Tibial nerve (tissue), 4 donors: ENCODE measurements around the gene LMBR1L. TPM values are rescaled to one million over a fixed set of nuclear protein-coding genes. Genes with fewer than 3 reads are reported as not detected.

Source experiments
- DNase-seq, 2 donors: peaks; one replicate each; pipeline ENCODE4 v3.0.0-alpha.2; 2019; ENCODE audit warnings: low spot score in 2 of 2
- H3K27ac ChIP-seq, 4 donors: fragments of 200-600 bp; sonication (generic) in 3 of 4; one replicate each; pipeline ENCODE4 v1.5.1; 2017 to 2019; ENCODE audit warnings: mild to moderate bottlenecking in 1 of 4
- H3K27me3 ChIP-seq, 2 donors: fragments of 200-600 bp; sonication (generic) in 1 of 2; one replicate each; pipeline versions ENCODE4 v1.5.1 to v1.6.0; 2017 to 2019
- H3K36me3 ChIP-seq, 3 donors: fragments of 200-600 bp; sonication (generic); one replicate each; pipeline ENCODE4 v1.5.1; 2018 to 2019
- H3K4me1 ChIP-seq, 4 donors: fragments of 200-600 bp; sonication (generic) in 3 of 4; one replicate each; pipeline ENCODE4 v1.5.1; 2017 to 2019
- H3K4me3 ChIP-seq, 4 donors: fragments of 200-600 bp; sonication (generic) in 3 of 4; one replicate each; pipeline ENCODE4 v1.5.1; 2017 to 2019; ENCODE audit warnings: mild to moderate bottlenecking in 1 of 4, moderate library complexity in 1 of 4
- H3K9me3 ChIP-seq, 4 donors: fragments of 200-600 bp; sonication (generic) in 3 of 4; one replicate each; pipeline ENCODE4 v1.5.1; 2017 to 2019
- EP300 ChIP-seq, 2 donors: sonication (generic); formaldehyde crosslinking; IDR thresholded peaks; one replicate each; pipeline ENCODE4 v1.6.1; 2017; ENCODE audit warnings: antibody characterized with exemption in 2 of 2, mild to moderate bottlenecking in 1 of 2
- POLR2A ChIP-seq, 2 donors: fragments of 450-650 bp; IDR thresholded peaks; one replicate each; pipeline ENCODE4 v1.6.1; 2017; ENCODE audit warnings: antibody characterized with exemption in 2 of 2, mild to moderate bottlenecking in 2 of 2, moderate library complexity in 2 of 2
- WGBS, 2 donors: methylation state at CpG; one replicate each; pipeline ENCODE4 v1.1.5; 2018; 5-methylcytosine and 5-hydroxymethylcytosine counted together
- total RNA-seq, 4 donors: library from RNA; depleted of rRNA; stranded (reverse); fragments of >200 nt; gene quantifications; one replicate each; pipeline ENCODE4 v1.1.0, GENCODE V29; 2016
- TF ChIP-seq, protein P1 (sequence below), 5 experiments: fragments of 200-600 bp in 3 of 5; fragments of 450-650 bp in 2 of 5; sonication (generic) in 3 of 5; IDR thresholded peaks; one replicate each; pipeline ENCODE4 v1.5.1; 2016 to 2019; ENCODE audit warnings: antibody characterized with exemption in 5 of 5, mild to moderate bottlenecking in 3 of 5, moderate library complexity in 2 of 5

LMBR1L gene
- total RNA-seq, 4 donors from 2014 or later = 50.3 to 97.5 (median 73.0) TPM

DNA sequence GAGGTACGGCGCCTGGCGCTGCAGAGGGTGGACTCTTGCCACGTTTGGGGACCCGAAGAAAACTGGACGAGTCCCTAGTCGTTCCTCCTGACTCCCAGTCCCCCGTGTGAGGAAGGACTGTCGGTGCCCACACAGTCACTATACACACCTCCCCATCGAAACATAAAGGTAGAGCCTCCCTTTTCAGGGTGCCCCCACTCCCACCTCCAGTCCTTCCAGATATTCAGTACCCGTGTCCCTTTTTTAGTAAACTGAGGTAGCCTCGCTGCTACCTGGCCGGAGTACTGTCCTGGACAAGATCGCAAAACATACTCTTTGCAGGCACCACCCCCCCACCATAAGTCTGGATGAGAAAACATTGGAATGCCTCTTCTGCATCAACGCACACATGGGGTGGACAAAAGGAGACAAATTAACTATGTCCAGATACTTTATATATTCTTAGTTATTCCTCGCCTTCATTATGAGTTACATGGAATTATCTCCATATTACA is 49.4 kb downstream of the LMBR1L start:
- TF ChIP-seq, protein P1, sequence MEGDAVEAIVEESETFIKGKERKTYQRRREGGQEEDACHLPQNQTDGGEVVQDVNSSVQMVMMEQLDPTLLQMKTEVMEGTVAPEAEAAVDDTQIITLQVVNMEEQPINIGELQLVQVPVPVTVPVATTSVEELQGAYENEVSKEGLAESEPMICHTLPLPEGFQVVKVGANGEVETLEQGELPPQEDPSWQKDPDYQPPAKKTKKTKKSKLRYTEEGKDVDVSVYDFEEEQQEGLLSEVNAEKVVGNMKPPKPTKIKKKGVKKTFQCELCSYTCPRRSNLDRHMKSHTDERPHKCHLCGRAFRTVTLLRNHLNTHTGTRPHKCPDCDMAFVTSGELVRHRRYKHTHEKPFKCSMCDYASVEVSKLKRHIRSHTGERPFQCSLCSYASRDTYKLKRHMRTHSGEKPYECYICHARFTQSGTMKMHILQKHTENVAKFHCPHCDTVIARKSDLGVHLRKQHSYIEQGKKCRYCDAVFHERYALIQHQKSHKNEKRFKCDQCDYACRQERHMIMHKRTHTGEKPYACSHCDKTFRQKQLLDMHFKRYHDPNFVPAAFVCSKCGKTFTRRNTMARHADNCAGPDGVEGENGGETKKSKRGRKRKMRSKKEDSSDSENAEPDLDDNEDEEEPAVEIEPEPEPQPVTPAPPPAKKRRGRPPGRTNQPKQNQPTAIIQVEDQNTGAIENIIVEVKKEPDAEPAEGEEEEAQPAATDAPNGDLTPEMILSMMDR (IDR thresholded peaks at IDR 0.05) = no peak
- no peak for TF ChIP-seq EP300 (IDR thresholded peaks at IDR 0.05)
- TF ChIP-seq POLR2A (IDR thresholded peaks at IDR 0.05) = no peak
- WGBS, 2 donors = 7 to 8% methylated on average over 16 of the region's 16 CpGs
- Histone ChIP-seq H3K27me3 (no peaks in the 10 kb centered on the region), H3K4me1 (peaks cover 0 to 48% (median 29%) of the 10 kb centered on the region in 4 donors), H3K27ac (peak overlapping the region; percentile 85 to 99 (median 95)), H3K4me3 (peak overlapping the region; percentile 79 to 100 (median 95)), H3K36me3 (peaks cover 0 to 6% (median 0%) of the 10 kb centered on the region in 3 donors), H3K9me3 (no peaks in the 10 kb centered on the region)
- DNase-seq = no peak

DNA sequence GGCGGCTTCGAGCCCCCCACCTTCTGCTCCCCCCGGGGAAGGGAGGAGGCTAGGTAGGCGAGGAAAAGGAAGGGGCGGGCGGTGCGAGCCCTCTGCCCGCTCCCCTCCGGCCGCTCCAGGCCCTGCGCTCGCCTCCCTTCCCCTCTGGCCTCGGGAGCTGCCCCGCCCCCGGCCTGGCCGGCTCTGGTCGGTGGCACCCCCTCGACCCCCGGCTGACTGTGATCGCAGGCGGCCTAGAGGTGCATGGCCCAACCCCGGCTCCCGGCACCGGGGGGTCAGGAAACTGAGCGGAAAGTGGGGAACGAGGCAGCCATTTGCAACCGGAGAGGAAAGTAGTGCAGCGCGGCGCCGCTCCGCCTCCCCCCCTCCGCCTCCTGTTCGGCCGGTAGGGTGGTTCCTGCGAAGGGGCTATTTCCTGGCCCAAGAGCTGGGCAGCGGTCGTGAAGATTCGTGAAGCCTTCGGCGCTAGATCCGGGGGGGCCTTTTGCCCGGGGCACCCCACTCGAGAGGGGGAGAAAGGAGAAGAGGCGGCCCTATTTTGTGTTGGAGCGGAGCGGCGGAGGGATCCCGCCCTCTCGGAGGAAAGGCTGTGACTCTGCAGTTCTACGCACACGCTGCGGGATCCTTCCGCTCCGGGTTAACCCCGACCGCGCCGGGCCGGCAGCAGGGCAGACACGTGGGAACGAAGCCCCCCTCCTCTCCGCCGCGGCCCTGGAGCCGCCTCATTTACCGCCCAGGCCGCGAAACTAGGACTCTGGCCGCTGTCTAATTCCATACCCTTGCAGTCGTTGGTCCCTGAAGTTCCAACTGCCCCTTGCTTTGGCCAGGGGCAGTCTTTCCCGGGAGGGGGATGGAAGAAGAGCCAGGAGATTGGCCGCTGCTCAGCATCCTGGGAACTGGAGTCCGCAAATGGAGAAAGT is 50.1 kb downstream of the LMBR1L start, which contains the start of gene KMT2D:
Gene KMT2D (minus strand): TSS at position 558 of the 920 bp plus-strand sequence. CDS start 5,470 bp downstream, outside the sequence.
- peak within 1 kb of the TSS; percentile 79 to 100 (median 95) for H3K4me3 ChIP-seq
- no peaks in the 10 kb centered on the region for H3K27me3 ChIP-seq
- DNase-seq = peak; percentile 79 to 85
- peaks cover 0 to 5% (median 0%) of the 10 kb centered on the region in 3 donors for H3K36me3 ChIP-seq
- no peaks in the 10 kb centered on the region for H3K9me3 ChIP-seq
- 0 to 1% methylated on average over 44 to 59 of the region's 74 CpGs for WGBS, 2 donors
- TF ChIP-seq POLR2A (IDR thresholded peaks at IDR 0.05) (peak in 1 of 2 donors; percentile 55), EP300 (IDR thresholded peaks at IDR 0.05) (peak; percentile 64 to 95)
- TF ChIP-seq, protein P1 (IDR thresholded peaks at IDR 0.05) = peak; percentile 6 to 88 (median 33)
- H3K27ac ChIP-seq = peak within 1 kb of the TSS; percentile 85 to 99 (median 95)
- peaks cover 0 to 55% (median 36%) of the 10 kb centered on the region in 4 donors for H3K4me1 ChIP-seq

DNA sequence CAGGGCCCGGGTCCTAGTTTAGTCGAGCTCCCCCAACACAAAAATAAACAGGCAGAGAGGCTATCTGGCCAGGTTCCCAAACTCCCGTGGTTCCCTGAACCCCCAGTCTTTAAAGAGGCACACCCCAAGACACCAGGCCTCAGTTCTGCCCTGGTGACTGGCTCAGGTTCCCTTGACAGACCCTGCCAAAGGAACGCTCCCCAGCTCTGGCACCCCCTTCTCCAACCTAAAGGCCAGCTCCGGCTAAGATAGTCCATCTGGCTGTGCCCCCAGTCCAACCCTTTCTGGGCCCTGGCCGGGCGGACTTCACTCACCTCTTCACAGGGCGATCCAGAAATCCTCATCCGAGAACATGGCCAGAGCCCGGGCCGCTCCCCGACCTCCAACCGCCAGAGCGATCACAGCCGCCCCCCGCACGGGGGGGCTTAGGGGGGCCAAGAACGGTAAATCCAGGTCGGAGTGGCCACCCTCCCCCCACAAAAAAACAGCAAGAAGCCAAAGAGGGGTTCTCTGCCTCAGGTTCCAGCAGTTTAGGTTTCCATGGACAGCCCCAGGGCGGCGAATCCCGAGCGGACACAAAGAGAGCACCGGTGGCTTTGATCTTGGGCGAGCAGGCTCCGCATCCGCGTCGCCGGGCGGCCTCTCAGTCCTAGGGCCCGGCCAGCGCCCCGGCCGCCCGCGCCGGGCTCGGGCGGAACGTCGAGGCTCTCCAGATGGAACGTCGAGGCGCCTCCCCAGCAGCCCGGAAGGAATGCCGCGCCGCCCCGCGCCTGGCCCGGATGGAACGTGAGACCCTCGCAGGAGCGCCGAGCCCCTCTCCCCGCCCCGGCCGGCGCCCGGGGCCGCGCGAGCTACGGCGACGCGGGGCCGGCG is 51.1 kb downstream of the LMBR1L start:
- no peak for DNase-seq
- peaks cover 0 to 61% (median 41%) of the 10 kb centered on the region in 4 donors for H3K4me1 ChIP-seq
- 0% methylated on average over 35 to 42 of the region's 70 CpGs for WGBS, 2 donors
- peaks cover 0 to 3% (median 1%) of the 10 kb centered on the region in 3 donors for H3K36me3 ChIP-seq
- TF ChIP-seq, protein P1 (IDR thresholded peaks at IDR 0.05) = no peak
- TF ChIP-seq POLR2A (IDR thresholded peaks at IDR 0.05) (no peak), EP300 (IDR thresholded peaks at IDR 0.05) (no peak)
- H3K27me3 ChIP-seq = no peaks in the 10 kb centered on the region
- peak overlapping the region; percentile 85 to 99 (median 95) for H3K27ac ChIP-seq
- H3K9me3 ChIP-seq = no peaks in the 10 kb centered on the region
- H3K4me3 ChIP-seq = peak overlapping the region; percentile 79 to 100 (median 95)

DNA sequence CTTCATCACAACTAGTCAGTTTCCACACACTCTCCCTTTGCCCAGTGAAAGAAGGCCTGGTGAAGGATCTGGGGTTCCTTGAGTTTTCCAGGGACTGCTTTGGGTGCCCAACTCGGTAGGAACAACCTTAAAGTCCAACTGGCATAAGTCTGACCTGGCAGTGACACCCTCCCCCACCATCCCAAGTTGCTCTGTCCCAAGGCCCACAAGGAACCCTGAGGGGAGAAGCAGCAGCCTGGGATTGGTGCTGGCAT is 51.7 kb downstream of the LMBR1L start:
- Histone ChIP-seq H3K4me3 (peak overlapping the region; percentile 79 to 100 (median 95)), H3K27ac (peak overlapping the region in 3 of 4 donors; percentile 93 to 99 (median 97))

More for the DNA sequence above, 51.7 kb downstream of the LMBR1L start:
- Histone ChIP-seq H3K27me3 (no peaks in the 10 kb centered on the region), H3K36me3 (peaks cover 0 to 8% (median 7%) of the 10 kb centered on the region in 3 donors), H3K9me3 (no peaks in the 10 kb centered on the region), H3K4me1 (peaks cover 0 to 56% (median 41%) of the 10 kb centered on the region in 4 donors)
- no peak for DNase-seq
- 0% methylated on average over 1 of the region's 1 CpG for WGBS, 2 donors
- TF ChIP-seq, protein P1 (IDR thresholded peaks at IDR 0.05) = no peak
- TF ChIP-seq EP300 (IDR thresholded peaks at IDR 0.05) (no peak), POLR2A (IDR thresholded peaks at IDR 0.05) (no peak)
